Measurements from ENCODE around the gene DSE. TPM values are rescaled to one million over a fixed set of nuclear protein-coding genes. Genes with fewer than 3 reads are reported as not detected.

The DSE gene
- total RNA-seq, 1 experiment from 2014 or later: 5.4 TPM

- POLR2A ChIA-PET: no interaction called here
- no TSS peak for BruUV-seq (replicated peaks)
- H3K4me1 ChIP-seq (ENCODE audit: control insufficient read depth, insufficient read depth, low read length): no peaks in the 10 kb centered on the region
- H3K9me3 ChIP-seq (ENCODE audit: control insufficient read depth, insufficient read depth, low read depth, low read length): no peaks in the 10 kb centered on the region
- no peak for ATAC-seq
- H3K4me3 ChIP-seq (ENCODE audit: low read depth in 2 of 2, low read length in 2 of 2): no peak overlapping the region
- H3K27me3 ChIP-seq (ENCODE audit: control insufficient read depth, insufficient read depth, low read length): peaks cover 28% of the 10 kb centered on the region
- CTCF ChIA-PET: no interaction called here
- no peaks in the 10 kb centered on the region for H3K36me3 ChIP-seq (ENCODE audit: control insufficient read depth, insufficient read depth, low read length)
- intact Hi-C loops (cut with micrococcal nuclease; ENCODE audit: unreplicated experiment) (no loop called here), in situ Hi-C loops (cut with HindIII; ENCODE audit: low pct_unique_long_range_greater_than_20kb, low sequenced_read_pairs) (no loop called here)
- no peak for DNase-seq (ENCODE audit: low read depth, low spot score)
- TF ChIP-seq POLR2AphosphoS5 (IDR thresholded peaks at IDR 0.05; ENCODE audit: low read depth, low read length) (no peak), CTCF (IDR thresholded peaks at IDR 0.05) (no peak), SIN3A (IDR thresholded peaks at IDR 0.05; ENCODE audit: borderline replicate concordance, insufficient read depth, low read depth, low read length) (no peak), REST (IDR thresholded peaks at IDR 0.05; ENCODE audit: insufficient read depth in 1 of 2, low read depth in 2 of 2, low read length in 1 of 2) (no peak), TCF7L2 (IDR thresholded peaks at IDR 0.05; ENCODE audit: low read depth, low read length) (no peak)
- no peak overlapping the region for H3K27ac ChIP-seq (ENCODE audit: low read length)
Observed at GRCh38 chr6:116439522-116440051, 68.8 kb downstream of the DSE start.

GRCh38 chr6:116443105-116443504 lies 72.4 kb downstream of the DSE start:
- no peaks in the 10 kb centered on the region for H3K4me1 ChIP-seq (ENCODE audit: control insufficient read depth, insufficient read depth, low read length)
- intact Hi-C loops (cut with micrococcal nuclease; ENCODE audit: unreplicated experiment): no loop called here
- H3K27me3 ChIP-seq (ENCODE audit: control insufficient read depth, insufficient read depth, low read length): peaks cover 21% of the 10 kb centered on the region
- H3K9me3 ChIP-seq (ENCODE audit: control insufficient read depth, insufficient read depth, low read depth, low read length): no peaks in the 10 kb centered on the region
- no peak overlapping the region for H3K4me3 ChIP-seq (ENCODE audit: low read depth in 2 of 2, low read length in 2 of 2)
- no peaks in the 10 kb centered on the region for H3K36me3 ChIP-seq (ENCODE audit: control insufficient read depth, insufficient read depth, low read length)
- ATAC-seq: no peak
- CTCF ChIA-PET: no interaction called here
- BruUV-seq (replicated peaks): no TSS peak
- H3K27ac ChIP-seq (ENCODE audit: low read length): no peak overlapping the region
- POLR2A ChIA-PET: no interaction called here
- in situ Hi-C loops (cut with HindIII; ENCODE audit: low pct_unique_long_range_greater_than_20kb, low sequenced_read_pairs): no loop called here
- no peak for TF ChIP-seq POLR2AphosphoS5 (IDR thresholded peaks at IDR 0.05; ENCODE audit: low read depth, low read length)
- no peak for TF ChIP-seq SIN3A (IDR thresholded peaks at IDR 0.05; ENCODE audit: borderline replicate concordance, insufficient read depth, low read depth, low read length)
- no peak for TF ChIP-seq CTCF (IDR thresholded peaks at IDR 0.05)
- TF ChIP-seq TCF7L2 (IDR thresholded peaks at IDR 0.05; ENCODE audit: low read depth, low read length): no peak
- no peak for TF ChIP-seq REST (IDR thresholded peaks at IDR 0.05; ENCODE audit: insufficient read depth in 1 of 2, low read depth in 2 of 2, low read length in 1 of 2)
- no peak for DNase-seq (ENCODE audit: low read depth, low spot score)

Data from Panc1 (cell line).